Measurements from ENCODE around the gene ANTXRL. TPM values are rescaled to one million over a fixed set of nuclear protein-coding genes. Genes with fewer than 3 reads are reported as not detected.
A peak's percentile ranks its signal among the peaks of the same experiment; 100 is the strongest.
"Not testable (repeated sequence)": the region's sequence is repeated elsewhere in the genome, so short reads cannot be mapped to it uniquely, and the experiment has no call there.

The ANTXRL gene
- total RNA-seq, 1 experiment from 2014 or later = not detected

DNA sequence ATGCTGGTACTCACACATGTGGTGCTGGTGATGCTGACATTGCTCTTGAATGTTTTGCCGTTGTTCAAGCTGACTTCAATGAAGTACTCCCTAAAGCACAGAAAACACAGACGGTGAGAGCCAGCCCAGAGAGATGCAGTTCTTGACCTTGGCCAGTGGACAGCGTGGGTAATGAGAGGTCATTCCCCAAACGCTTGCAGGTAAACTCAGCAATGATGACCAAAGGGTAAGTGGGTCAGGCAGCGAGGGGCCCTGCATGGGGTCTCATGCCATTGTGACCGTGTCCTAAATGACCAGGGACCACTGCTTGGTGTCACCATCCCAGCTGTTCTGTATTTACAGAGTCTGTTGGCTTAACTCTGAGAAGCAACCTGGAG lies 32.8 kb upstream of the ANTXRL start:
- no TSS peak for BruUV-seq (replicated peaks)
- H3K27ac Mint-ChIP-seq (ENCODE audit: unreplicated experiment) = no peak overlapping the region
- DNase-seq = no peak
- H3K36me3 Mint-ChIP-seq (ENCODE audit: insufficient read depth, unreplicated experiment) = no peaks in the 10 kb centered on the region
- peaks cover 9% of the 10 kb centered on the region for H3K4me1 Mint-ChIP-seq (ENCODE audit: low read depth, unreplicated experiment)
- peaks cover 81% of the 10 kb centered on the region for H3K27me3 Mint-ChIP-seq (ENCODE audit: unreplicated experiment)
- no peaks in the 10 kb centered on the region for H3K9me3 Mint-ChIP-seq (ENCODE audit: low read depth, unreplicated experiment)
- H3K4me3 Mint-ChIP-seq (ENCODE audit: low read depth, unreplicated experiment) = no peak overlapping the region
- TF ChIP-seq, protein P1, sequence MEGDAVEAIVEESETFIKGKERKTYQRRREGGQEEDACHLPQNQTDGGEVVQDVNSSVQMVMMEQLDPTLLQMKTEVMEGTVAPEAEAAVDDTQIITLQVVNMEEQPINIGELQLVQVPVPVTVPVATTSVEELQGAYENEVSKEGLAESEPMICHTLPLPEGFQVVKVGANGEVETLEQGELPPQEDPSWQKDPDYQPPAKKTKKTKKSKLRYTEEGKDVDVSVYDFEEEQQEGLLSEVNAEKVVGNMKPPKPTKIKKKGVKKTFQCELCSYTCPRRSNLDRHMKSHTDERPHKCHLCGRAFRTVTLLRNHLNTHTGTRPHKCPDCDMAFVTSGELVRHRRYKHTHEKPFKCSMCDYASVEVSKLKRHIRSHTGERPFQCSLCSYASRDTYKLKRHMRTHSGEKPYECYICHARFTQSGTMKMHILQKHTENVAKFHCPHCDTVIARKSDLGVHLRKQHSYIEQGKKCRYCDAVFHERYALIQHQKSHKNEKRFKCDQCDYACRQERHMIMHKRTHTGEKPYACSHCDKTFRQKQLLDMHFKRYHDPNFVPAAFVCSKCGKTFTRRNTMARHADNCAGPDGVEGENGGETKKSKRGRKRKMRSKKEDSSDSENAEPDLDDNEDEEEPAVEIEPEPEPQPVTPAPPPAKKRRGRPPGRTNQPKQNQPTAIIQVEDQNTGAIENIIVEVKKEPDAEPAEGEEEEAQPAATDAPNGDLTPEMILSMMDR (IDR thresholded peaks at IDR 0.05; ENCODE audit: unreplicated experiment) = no peak
- intact Hi-C loops (cut with micrococcal nuclease; ENCODE audit: unreplicated experiment) = loop anchor here (10.0 kb wide), 1 partner anchor 1019 kb away; no protein-coding TSS in a partner anchor
- CTCF ChIA-PET = interaction anchor here (0.5 kb wide), 1 partner anchor 81 kb away, joined by 3 read pairs; no protein-coding TSS in a partner anchor

DNA sequence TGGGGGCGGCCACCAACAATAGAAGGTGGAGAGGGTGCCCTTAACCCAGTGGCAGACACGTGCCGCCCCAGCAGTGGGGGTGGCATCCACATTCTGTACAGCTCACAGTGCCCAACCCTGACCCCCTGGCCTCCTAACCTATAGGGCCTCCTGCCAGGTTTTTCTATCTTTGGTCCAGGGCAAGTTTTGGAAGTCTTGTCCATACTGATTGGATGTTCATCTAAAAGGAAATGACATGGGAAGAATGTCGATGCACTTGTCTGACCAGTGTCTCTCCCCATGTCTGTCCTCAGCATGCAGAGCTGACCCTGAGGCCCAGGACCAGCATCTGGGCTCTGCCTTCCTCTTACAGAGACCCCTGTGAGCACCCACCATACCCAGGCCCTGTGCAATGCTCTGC lies 32.3 kb upstream of the ANTXRL start:
- no peaks in the 10 kb centered on the region for H3K36me3 Mint-ChIP-seq (ENCODE audit: insufficient read depth, unreplicated experiment)
- CTCF ChIA-PET = no interaction called here
- TF ChIP-seq, protein P1 (IDR thresholded peaks at IDR 0.05; ENCODE audit: unreplicated experiment) = no peak
- H3K27me3 Mint-ChIP-seq (ENCODE audit: unreplicated experiment) = peaks cover 79% of the 10 kb centered on the region
- intact Hi-C loops (cut with micrococcal nuclease; ENCODE audit: unreplicated experiment) = loop anchor here (10.0 kb wide), 1 partner anchor 1020 kb away; no protein-coding TSS in a partner anchor
- H3K4me3 Mint-ChIP-seq (ENCODE audit: low read depth, unreplicated experiment) = no peak overlapping the region
- peaks cover 9% of the 10 kb centered on the region for H3K4me1 Mint-ChIP-seq (ENCODE audit: low read depth, unreplicated experiment)
- DNase-seq = no peak
- H3K27ac Mint-ChIP-seq (ENCODE audit: unreplicated experiment) = no peak overlapping the region
- H3K9me3 Mint-ChIP-seq (ENCODE audit: low read depth, unreplicated experiment) = no peaks in the 10 kb centered on the region
- BruUV-seq (replicated peaks) = no TSS peak

DNA sequence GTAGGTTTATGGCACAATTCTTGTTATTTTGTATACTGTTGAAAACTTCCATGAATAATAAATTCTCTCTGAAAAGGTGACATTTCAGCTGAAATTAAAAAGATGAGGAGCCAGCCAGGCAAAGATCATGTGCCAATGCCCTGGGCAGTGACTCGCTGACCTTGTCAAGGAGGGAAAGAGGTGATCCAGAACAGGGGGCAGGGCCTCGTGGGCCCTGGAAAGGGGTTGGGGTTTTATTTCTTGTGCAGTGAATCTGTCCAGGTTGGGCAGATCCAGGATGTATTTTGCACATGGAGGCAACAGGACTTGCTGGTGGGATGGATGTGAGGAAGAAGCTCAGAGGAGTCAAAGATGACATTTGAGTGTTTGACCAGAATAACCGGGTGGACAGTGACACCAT lies 31.6 kb upstream of the ANTXRL start:
- not testable (repeated sequence) for H3K27ac Mint-ChIP-seq (ENCODE audit: unreplicated experiment); BruUV-seq (replicated peaks); DNase-seq; H3K4me1 Mint-ChIP-seq (ENCODE audit: low read depth, unreplicated experiment); H3K9me3 Mint-ChIP-seq (ENCODE audit: low read depth, unreplicated experiment); H3K4me3 Mint-ChIP-seq (ENCODE audit: low read depth, unreplicated experiment); H3K36me3 Mint-ChIP-seq (ENCODE audit: insufficient read depth, unreplicated experiment)
- CTCF ChIA-PET = interaction anchor here (1.0 kb wide), 1 partner anchor 20 kb away, joined by 3 read pairs; no protein-coding TSS in a partner anchor
- intact Hi-C loops (cut with micrococcal nuclease; ENCODE audit: unreplicated experiment) = loop anchor here (10.0 kb wide), 1 partner anchor 1020 kb away; no protein-coding TSS in a partner anchor
- H3K27me3 Mint-ChIP-seq (ENCODE audit: unreplicated experiment) = peaks cover 73% of the 10 kb centered on the region

DNA sequence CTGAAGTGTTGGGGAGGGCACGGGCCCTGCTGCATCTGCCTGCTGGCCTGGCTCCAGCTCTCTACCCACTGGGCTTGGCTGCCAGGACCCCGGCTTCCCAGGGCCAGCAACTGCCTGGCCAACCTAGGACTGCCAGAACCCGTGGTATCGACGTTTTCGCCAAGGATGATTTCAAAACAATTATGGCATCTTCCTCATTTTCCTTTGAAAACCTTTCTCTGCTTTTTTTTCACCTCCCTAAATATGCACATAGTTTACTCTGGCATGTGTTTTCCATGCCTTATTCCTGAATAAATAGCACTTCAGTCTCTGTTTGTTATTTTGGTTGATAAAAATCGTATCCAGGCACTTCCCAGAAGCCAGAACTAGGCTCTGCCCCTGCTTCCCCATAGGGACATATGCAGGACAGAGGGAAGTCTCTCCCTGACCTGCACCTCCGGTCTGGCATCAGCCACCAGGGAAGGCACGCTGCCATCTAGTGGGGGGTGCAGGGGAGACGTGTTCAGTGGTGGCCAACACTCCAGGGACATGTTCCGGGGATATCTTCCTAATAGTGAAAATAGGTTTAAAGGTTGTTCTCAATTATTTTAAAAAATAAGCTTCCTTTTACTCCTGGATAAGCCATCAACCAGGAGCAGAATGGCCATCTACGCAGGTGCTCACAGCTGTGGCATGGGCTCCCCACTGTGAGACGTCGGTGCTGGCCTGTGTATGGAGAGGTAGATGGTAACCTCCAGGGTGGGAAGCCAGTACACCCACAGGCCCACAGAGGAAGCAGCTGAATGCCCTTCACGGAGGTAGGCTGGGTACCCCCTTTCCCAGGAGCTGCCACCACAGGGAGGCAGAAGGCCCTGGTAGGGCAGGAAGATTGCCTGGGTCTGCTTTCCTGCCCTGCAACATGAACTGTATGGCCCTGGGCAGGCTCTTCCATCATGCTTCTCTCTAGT lies 30.7 kb upstream of the ANTXRL start:
- Mint-ChIP-seq H3K27me3 (ENCODE audit: unreplicated experiment) (peaks cover 72% of the 10 kb centered on the region), H3K9me3 (ENCODE audit: low read depth, unreplicated experiment) (no peaks in the 10 kb centered on the region), H3K36me3 (ENCODE audit: insufficient read depth, unreplicated experiment) (no peaks in the 10 kb centered on the region), H3K4me1 (ENCODE audit: low read depth, unreplicated experiment) (peaks cover 9% of the 10 kb centered on the region), H3K4me3 (ENCODE audit: low read depth, unreplicated experiment) (no peak overlapping the region), H3K27ac (ENCODE audit: unreplicated experiment) (no peak overlapping the region)
- no TSS peak for BruUV-seq (replicated peaks)
- TF ChIP-seq, protein P1 (IDR thresholded peaks at IDR 0.05; ENCODE audit: unreplicated experiment) = peak; percentile 98
- CTCF ChIA-PET = interaction anchor here (1.0 to 2.1 kb wide), 2 partner anchors 20 to 28 kb away, joined by 3 to 4 read pairs; no protein-coding TSS in a partner anchor
- peak; percentile 98 for DNase-seq
- intact Hi-C loops (cut with micrococcal nuclease; ENCODE audit: unreplicated experiment) = loop anchor here (10.0 kb wide), 1 partner anchor 1021 kb away; no protein-coding TSS in a partner anchor
